ENCODE results near the gene ZSWIM3. TPM values are rescaled to one million over a fixed set of nuclear protein-coding genes. Genes with fewer than 3 reads are reported as not detected.
A peak's percentile ranks its signal among the peaks of the same experiment; 100 is the strongest.

Gene ZSWIM3
- total and polyA plus RNA-seq, 8 donors = 3.5 to 6.7 (median 5.7) TPM

DNA sequence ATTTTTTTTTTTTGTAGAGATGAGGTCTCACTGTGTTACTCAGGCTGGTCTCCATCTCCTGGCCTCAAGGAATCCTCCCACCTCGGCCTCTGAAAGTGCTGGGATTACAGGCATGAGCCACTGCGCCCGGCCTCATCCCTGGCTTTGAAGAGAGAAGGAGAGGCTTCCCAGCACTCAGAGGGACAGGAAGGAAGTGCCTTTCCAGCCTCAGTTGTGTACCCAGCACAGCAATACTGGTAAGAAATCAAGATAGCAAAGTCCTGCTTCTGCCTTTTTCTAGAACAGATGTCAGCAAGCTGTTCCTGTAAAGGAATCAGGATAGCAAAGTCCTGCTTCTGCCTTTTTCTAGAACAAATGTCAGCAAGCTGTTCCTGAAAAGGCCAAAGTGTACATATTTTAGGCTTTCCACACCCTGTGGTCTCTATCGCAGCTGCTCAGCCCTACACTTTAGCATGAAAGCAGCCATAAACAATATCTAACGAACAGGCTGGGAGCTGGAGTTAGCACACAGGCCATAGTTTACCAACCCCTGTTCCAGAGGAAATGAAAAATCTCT, 60.8 kb downstream of the ZSWIM3 start:
- DNase-seq = no peak
- Histone ChIP-seq H3K27me3 (peaks cover 0 to 7% of the 10 kb centered on the region in 2 donors), H3K9me3 (no peaks in the 10 kb centered on the region), H3K27ac (peak overlapping the region; percentile 70 to 85), H3K4me1 (peaks cover 16 to 70% of the 10 kb centered on the region in 2 donors), H3K4me3 (no peak overlapping the region), H3K36me3 (no peaks in the 10 kb centered on the region)
- peak; percentile 33 for ATAC-seq
- intact Hi-C loops (cut with DNase I) = no loop called here
- TF ChIP-seq, protein P1, sequence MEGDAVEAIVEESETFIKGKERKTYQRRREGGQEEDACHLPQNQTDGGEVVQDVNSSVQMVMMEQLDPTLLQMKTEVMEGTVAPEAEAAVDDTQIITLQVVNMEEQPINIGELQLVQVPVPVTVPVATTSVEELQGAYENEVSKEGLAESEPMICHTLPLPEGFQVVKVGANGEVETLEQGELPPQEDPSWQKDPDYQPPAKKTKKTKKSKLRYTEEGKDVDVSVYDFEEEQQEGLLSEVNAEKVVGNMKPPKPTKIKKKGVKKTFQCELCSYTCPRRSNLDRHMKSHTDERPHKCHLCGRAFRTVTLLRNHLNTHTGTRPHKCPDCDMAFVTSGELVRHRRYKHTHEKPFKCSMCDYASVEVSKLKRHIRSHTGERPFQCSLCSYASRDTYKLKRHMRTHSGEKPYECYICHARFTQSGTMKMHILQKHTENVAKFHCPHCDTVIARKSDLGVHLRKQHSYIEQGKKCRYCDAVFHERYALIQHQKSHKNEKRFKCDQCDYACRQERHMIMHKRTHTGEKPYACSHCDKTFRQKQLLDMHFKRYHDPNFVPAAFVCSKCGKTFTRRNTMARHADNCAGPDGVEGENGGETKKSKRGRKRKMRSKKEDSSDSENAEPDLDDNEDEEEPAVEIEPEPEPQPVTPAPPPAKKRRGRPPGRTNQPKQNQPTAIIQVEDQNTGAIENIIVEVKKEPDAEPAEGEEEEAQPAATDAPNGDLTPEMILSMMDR (IDR thresholded peaks at IDR 0.05) = no peak

DNA sequence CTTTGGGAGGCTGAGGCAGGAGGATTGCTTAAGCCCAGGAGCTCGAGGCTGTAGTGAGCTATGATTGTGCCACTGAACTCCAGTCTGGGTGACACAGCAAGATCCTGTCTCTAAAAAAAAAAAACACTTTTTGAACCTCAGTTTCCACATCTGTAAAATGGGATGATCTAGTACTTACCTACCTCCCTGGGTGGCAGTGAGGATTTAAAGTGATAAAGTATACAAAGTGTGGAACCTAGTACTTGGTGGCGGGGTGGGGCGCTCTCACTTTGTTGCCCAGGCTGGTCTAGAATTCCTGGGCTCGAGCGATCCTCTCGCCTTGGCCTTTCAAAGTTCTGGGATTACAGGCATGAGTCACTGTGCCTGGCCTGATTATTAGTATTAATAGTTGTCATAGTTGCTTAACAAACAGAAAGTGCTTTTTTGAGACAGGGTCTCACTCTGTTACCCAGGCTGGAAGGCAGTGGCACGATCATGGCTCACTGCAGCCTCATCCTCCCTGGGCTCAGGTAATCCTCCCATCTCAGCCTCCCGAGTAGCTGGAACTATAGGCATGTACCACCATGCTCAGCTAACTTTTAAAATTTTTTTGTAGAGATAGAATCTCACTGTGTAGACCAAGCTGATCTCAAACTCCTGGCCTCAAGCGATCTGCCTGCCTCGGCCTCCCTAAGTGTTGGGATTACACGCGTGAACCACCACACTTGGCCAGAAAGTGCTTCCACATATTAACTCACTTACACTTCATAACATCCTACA, 61.5 kb downstream of the ZSWIM3 start:
- TF ChIP-seq, protein P1 (IDR thresholded peaks at IDR 0.05) = no peak
- Histone ChIP-seq H3K9me3 (no peaks in the 10 kb centered on the region), H3K36me3 (no peaks in the 10 kb centered on the region), H3K4me1 (peaks cover 16 to 64% of the 10 kb centered on the region in 2 donors), H3K27ac (peak overlapping the region; percentile 70 to 85), H3K27me3 (peaks cover 0 to under 1% of the 10 kb centered on the region in 2 donors), H3K4me3 (no peak overlapping the region)
- no peak for ATAC-seq
- DNase-seq = no peak
- intact Hi-C loops (cut with DNase I) = no loop called here

DNA sequence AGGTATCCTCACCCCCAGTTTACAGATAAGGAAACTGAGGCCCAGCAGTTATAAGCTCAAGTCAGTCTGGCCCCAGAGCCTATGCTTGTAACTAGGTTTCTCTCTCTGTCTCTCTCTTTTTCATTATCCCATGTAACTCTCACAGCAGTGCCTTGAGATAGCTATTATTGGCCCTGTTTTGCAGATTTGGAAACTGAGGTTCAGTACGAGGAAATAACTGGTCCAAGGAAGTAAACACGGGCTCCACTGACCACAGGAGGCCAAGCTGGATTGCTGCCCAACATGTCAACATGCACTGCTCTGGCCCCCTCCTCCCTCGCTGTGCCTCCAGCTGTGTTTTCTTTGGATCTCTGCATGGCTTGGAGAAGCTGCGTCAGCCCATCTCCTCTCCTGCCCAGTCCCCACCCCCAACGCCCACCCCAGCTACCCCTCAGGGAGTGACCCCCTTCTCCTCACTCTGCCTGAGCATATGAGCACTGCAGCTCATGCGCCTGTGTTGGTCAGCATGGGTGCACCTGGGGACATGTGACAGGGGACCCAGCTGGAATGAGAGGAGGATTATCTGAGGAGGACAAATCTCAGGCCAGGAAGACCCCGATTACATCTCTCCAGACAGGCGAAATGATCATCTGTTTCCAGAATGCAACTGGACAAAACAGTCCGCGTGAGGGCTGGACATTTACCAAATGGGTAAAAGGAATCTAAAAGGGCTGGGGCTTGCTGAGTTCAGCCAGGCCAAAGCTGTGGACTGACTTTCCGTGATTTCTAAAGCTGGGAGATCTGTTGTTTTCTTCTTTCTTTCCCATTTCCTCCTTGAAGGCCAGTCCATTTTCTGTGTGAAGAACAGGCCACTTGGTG, 62.4 kb downstream of the ZSWIM3 start:
- Histone ChIP-seq H3K4me1 (peaks cover 22 to 64% of the 10 kb centered on the region in 2 donors), H3K27ac (peak overlapping the region; percentile 33 to 85), H3K27me3 (no peaks in the 10 kb centered on the region), H3K9me3 (no peaks in the 10 kb centered on the region), H3K36me3 (no peaks in the 10 kb centered on the region), H3K4me3 (no peak overlapping the region)
- intact Hi-C loops (cut with DNase I) = no loop called here
- peak; percentile 35 for ATAC-seq
- DNase-seq = peak in 3 of 4 donors; percentile 62 to 92 (median 76)
- TF ChIP-seq, protein P1 (IDR thresholded peaks at IDR 0.05) = no peak

DNA sequence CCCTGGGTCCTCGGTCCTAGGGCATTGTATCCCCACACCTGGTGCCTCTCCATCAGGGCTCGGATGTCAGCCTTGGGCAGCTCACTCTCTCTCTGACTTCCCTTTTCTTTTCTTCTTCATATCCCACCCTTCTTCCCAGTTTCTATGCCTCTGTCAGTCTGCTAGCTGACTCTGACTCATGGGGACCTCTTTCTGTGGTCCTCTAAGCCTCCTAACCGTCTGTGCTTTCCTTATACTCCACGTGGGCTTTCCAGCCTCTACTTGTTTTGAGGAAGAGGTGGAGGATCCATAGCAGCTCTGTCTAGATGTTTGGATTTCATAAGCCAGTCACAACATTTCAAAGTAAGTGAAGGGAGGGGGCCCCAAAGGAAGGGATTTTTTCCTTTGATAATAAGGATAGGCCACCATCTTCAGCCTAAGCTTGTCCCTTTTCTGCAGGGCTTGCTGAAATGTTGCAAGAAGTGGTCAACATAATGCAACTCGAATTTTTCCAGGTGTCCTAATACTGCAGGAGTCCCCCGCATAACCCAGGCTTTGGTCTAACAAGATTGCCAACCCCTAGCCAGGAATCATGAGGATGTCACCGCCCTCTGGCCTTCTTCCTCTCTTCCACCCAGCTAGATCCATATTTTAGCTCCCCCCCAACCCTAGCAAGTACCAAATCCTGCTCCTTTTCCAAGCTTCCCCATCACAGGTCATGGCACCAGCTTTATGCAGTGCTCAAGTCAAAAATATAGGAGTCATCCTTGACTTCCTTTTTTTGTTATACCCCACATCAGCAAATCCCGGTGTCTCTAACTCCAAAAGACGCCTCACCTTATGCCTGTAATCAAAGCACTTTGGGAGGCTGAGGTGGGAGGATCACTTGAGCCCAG, 63.3 kb downstream of the ZSWIM3 start:
- Histone ChIP-seq H3K4me1 (peaks cover 22 to 59% of the 10 kb centered on the region in 2 donors), H3K27me3 (no peaks in the 10 kb centered on the region), H3K4me3 (no peak overlapping the region), H3K27ac (peak overlapping the region; percentile 33 to 85), H3K9me3 (no peaks in the 10 kb centered on the region), H3K36me3 (no peaks in the 10 kb centered on the region)
- intact Hi-C loops (cut with DNase I) = no loop called here
- ATAC-seq = peak; percentile 8
- DNase-seq = no peak
- TF ChIP-seq, protein P1 (IDR thresholded peaks at IDR 0.05) = no peak

Measured in left lung (tissue), 10 donors.